ENCODE data around the gene ACTL8.

Gene ACTL8

DNA sequence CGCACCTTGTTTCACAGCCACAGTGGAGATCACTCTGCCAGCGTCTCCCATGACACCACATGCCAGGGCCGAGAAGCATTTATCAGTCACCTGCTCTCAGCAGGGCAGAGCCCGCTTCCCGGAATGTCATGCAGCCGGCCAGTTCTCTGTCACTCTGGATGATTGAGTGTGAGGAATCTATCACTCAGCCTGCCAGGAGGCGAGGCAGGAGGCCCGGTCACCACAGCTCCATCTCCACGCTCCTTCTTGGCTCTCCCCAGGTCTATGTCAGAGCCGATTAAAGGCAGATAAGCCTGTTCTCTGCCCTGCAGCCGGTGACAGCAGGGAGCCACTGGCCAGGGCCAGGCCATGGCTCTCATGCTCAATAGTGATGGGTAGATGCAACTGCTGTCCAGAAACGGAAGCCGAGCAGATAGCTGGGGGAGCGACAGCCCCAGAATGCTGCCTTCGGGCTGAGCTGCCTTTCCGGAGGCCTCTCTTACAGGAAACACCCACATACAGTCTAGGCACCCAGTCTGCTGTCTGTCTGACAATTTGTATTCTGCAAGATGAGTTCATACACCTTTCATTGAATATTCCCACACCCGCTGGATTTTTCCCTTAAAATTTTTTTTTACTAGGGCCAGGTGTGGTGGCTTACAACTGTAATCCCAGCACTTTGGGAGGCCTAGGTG is 64.1 kb downstream of the ACTL8 start:
- in situ Hi-C loops (cut with HindIII; ENCODE audit: low sequenced_read_pairs), result no loop called here
- DNase-seq (ENCODE audit: low read depth, low spot score), result no peak
- TF ChIP-seq, protein P1, sequence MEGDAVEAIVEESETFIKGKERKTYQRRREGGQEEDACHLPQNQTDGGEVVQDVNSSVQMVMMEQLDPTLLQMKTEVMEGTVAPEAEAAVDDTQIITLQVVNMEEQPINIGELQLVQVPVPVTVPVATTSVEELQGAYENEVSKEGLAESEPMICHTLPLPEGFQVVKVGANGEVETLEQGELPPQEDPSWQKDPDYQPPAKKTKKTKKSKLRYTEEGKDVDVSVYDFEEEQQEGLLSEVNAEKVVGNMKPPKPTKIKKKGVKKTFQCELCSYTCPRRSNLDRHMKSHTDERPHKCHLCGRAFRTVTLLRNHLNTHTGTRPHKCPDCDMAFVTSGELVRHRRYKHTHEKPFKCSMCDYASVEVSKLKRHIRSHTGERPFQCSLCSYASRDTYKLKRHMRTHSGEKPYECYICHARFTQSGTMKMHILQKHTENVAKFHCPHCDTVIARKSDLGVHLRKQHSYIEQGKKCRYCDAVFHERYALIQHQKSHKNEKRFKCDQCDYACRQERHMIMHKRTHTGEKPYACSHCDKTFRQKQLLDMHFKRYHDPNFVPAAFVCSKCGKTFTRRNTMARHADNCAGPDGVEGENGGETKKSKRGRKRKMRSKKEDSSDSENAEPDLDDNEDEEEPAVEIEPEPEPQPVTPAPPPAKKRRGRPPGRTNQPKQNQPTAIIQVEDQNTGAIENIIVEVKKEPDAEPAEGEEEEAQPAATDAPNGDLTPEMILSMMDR (IDR thresholded peaks at IDR 0.05; ENCODE audit: low read depth, low read length), result no peak
- no peak overlapping the region for H3K4me3 ChIP-seq (ENCODE audit: low read depth, low read length)

DNA sequence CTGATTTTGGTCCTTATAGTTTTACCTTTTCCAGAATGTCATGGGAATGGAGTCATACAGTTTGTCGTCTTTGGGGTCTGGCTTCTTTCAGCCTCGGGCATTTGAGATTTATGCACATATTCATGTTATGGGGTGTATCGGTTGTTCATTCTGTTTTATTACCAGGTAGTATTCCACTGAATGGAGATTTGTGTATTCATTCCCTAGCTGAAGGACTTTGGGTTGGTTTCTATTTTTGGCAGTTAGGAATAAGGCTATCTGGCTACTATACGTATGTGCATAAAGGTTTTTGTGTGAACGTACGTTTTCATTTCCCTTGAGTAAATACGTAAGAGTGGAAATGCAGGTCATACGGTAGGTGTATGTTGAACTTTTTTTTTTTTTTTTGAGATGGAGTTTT is 65.1 kb downstream of the ACTL8 start:
- TF ChIP-seq, protein P1 (IDR thresholded peaks at IDR 0.05; ENCODE audit: low read depth, low read length), result no peak
- in situ Hi-C loops (cut with HindIII; ENCODE audit: low sequenced_read_pairs), result no loop called here
- H3K4me3 ChIP-seq (ENCODE audit: low read depth, low read length), result no peak overlapping the region
- DNase-seq (ENCODE audit: low read depth, low spot score), result no peak

DNA sequence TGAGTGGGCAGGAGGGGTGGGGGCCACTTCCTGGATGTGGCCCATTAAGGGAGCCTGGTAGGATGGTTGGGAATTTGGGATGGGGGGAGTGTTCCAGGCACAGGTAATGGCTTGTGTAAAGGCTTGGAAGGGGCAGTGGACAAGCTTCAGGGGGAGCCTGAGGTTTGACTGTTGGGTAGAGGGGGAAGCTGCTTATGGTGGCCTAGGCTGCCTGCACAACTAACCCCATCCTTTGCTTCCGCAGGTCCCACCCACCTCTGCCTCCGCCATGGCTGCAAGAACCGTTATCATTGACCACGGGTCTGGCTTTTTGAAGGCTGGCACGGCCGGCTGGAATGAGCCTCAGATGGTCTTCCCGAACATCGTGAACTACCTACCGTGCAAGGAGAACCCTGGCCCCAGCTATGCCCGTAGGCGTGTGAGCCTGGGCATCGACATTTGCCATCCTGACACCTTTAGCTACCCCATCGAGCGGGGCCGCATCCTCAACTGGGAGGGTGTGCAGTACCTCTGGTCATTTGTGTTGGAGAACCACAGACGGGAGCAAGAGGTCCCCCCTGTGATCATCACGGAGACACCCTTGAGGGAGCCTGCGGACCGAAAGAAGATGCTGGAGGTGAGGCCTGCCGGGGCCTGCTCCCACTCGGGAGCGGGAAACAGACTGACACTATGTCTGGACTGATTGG is 67.8 kb downstream of the ACTL8 start:
- in situ Hi-C loops (cut with HindIII; ENCODE audit: low sequenced_read_pairs), result no loop called here
- TF ChIP-seq, protein P1 (IDR thresholded peaks at IDR 0.05; ENCODE audit: low read depth, low read length), result no peak
- no peak for DNase-seq (ENCODE audit: low read depth, low spot score)
- no peak overlapping the region for H3K4me3 ChIP-seq (ENCODE audit: low read depth, low read length)

DNA sequence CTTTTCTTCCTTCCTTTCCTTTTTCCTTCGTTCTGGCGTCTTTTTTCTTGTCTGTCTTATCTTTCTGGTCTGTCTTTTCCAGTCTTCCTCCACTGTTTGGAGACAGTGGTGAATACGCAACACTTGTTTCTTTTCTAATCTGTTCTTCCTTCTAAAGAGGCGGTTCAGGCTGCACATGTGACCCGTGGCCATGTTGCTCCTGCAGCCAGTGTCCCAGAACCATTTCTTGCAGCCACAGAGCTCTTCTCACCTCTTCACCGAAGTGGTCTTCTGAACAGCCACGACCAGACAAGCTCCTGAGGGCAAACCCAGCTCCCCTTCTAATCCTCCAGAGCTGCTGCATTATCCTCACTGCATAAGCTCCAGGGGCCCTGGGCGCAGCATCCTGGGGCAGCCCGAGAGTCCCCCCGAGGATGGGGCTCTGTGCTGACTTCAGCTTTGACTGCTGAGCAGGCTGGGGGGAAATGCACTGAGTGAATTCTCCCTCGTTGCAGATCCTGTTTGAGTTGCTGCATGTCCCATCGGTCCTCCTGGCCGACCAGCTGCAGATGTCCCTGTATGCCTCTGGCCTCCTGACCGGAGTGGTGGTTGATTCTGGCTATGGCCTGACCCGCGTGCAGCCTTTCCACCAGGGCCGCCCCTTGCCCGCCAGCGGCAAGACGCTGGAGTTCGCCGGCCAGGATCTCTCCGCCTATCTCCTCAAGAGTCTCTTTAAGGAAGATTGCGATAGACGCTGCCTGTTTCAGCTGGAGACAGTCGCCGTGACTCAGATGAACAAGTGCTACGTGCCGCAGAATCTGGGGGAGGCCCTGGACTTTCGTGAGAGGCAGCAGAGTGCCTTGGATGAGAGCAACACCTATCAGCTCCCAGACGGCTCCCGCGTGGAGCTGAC is 70.4 kb downstream of the ACTL8 start:
- H3K4me3 ChIP-seq (ENCODE audit: low read depth, low read length), result no peak overlapping the region
- DNase-seq (ENCODE audit: low read depth, low spot score), result no peak
- in situ Hi-C loops (cut with HindIII; ENCODE audit: low sequenced_read_pairs), result no loop called here
- TF ChIP-seq, protein P1 (IDR thresholded peaks at IDR 0.05; ENCODE audit: low read depth, low read length), result no peak

DNA sequence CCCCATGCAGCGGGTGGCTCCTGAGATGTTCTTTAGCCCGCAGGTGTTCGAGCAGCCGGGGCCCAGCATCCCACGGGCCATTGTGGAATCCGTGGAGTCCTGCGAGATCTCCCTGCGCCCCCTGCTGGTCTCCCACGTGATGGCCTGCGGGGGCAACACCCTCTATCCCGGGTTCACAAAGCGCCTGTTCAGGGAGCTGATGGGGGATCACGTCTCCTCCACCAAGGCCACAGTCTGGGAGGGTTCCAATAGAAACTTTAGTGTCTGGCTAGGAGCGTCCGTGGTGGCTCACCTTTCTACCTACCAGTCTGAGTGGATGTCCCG is 71.0 kb downstream of the ACTL8 start:
- in situ Hi-C loops (cut with HindIII; ENCODE audit: low sequenced_read_pairs), result no loop called here
- no peak overlapping the region for H3K4me3 ChIP-seq (ENCODE audit: low read depth, low read length)
- TF ChIP-seq, protein P1 (IDR thresholded peaks at IDR 0.05; ENCODE audit: low read depth, low read length), result peak; percentile 73
- no peak for DNase-seq (ENCODE audit: low read depth, low spot score)

DNA sequence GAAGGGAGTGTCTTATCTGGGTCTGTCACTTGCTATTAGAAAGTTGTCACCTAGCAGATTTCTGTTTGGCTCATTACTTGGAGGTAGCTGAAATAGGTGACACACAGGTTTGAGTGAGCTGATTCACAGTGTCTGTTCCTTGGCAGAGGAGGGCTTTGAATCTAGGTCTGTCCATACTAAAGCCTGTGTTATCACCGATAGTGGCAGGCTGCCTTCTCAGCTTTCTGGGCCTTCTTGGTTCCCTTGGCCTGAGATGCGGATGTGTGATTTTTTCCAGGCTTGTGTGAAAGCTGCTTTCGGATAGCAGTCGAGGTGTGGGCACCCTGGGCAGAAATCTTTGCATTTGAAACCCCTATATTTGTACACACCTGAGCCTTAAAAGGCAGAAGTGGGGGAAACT is 73.9 kb downstream of the ACTL8 start:
- TF ChIP-seq, protein P1 (IDR thresholded peaks at IDR 0.05; ENCODE audit: low read depth, low read length), result no peak

More for the DNA sequence above, 73.9 kb downstream of the ACTL8 start:
- H3K4me3 ChIP-seq (ENCODE audit: low read depth, low read length), result no peak overlapping the region
- DNase-seq (ENCODE audit: low read depth, low spot score), result no peak
- in situ Hi-C loops (cut with HindIII; ENCODE audit: low sequenced_read_pairs), result no loop called here
